Activated CD4-positive, alpha-beta T cell treated with anti-CD3 and anti-CD28 coated beads for 4 hours (primary cell): ENCODE measurements around the gene SLC27A3.

Experiments used
- DNase-seq, 2 donors: peaks; one replicate each; pipeline ENCODE4 v3.0.0-alpha.2; 2020

SLC27A3 gene, protein sequence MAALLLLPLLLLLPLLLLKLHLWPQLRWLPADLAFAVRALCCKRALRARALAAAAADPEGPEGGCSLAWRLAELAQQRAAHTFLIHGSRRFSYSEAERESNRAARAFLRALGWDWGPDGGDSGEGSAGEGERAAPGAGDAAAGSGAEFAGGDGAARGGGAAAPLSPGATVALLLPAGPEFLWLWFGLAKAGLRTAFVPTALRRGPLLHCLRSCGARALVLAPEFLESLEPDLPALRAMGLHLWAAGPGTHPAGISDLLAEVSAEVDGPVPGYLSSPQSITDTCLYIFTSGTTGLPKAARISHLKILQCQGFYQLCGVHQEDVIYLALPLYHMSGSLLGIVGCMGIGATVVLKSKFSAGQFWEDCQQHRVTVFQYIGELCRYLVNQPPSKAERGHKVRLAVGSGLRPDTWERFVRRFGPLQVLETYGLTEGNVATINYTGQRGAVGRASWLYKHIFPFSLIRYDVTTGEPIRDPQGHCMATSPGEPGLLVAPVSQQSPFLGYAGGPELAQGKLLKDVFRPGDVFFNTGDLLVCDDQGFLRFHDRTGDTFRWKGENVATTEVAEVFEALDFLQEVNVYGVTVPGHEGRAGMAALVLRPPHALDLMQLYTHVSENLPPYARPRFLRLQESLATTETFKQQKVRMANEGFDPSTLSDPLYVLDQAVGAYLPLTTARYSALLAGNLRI

DNA sequence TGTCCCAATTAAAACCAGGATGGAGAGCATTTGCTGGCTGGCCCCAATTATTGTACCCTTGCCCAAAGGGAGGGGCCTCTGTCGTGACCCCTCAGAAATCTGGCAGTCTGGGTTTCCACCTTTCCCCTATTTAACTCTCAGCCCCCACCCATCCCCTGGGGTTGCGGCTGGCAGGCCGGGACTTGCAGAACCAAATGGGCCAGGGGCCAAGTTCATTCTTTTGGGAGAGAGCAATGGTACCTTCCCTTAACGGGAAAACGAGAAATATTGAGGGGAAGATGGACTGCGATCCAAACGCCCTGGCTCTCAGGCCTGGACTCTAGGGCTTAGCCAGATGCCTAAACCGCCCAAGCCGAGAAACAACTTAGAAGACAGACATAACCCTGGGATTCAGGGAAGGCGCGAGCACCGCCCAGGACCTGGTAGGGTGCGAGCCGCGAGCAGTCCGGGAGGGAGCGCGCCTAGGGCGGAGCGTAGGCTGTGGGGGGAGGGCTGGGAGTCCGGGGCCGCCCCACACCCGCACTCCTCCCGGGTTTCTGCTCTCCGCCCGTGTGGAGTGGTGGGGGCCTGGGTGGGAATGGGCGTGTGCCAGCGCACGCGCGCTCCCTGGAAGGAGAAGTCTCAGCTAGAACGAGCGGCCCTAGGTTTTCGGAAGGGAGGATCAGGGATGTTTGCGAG lies at the start of gene SLC27A3:
Gene SLC27A3 (plus strand): TSS at position 628 of the 678 bp plus-strand sequence. CDS start 91 bp downstream, outside the sequence.
- DNase-seq, result peak; percentile 18 to 22

- DNase-seq, result peak; percentile 99
Observed at GRCh38 chr1:153727463-153728304, 47.5 kb upstream of the SLC27A3 start, which contains the start of gene INTS3. Gene INTS3, plus strand, starts transcription at chr1:153728050. Its CDS starts 585 bp downstream, at chr1:153728635.

- DNase-seq, result peak; percentile 36
Observed at GRCh38 chr1:153728305-153729066, 46.7 kb upstream of the SLC27A3 start.

DNA sequence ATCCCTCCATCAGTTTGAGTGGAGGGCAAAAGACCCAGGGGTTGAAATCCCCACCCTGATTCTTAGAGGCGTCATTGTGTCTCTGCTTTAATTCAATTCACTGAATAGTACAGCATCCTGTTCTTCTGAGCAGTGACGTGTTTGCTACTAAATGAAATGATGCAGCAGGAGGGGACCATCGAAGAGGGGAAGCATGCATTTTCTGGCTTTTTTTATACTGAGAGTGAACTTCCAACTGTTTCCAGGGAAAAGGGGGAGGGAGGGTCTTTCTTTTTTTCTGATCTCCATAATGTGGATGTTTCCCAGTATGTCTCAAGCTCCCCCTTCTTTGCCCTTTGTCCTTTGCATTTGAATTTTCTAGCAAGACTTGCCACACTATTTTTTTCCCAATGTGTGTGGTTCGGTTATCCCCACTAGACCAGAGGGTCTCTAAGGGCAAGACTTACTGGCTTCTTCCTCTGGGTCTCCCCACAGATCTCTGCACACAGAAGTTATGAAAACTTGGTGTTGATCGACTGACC lies 44.7 kb upstream of the SLC27A3 start:
- DNase-seq, result no peak

DNA sequence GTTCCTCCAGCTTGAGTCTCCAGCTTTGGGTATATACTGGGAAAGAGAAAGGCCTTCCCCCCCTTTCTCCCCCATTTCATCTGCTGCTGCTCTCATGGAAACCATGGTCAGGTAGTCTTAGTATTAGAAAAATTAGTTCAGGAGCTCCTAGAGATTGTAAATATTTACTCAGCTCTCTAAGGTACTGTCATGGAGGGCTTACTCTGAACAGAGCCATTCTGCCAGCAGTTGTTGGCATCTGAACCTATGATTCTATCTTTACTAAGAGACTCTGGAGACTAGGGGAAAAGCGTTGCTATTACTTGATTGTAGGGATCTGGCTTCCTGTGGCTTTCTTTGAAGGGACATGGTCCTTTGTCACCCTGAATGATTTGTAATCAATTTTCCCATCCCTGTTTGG lies 41.2 kb upstream of the SLC27A3 start:
- no peak for DNase-seq

DNA sequence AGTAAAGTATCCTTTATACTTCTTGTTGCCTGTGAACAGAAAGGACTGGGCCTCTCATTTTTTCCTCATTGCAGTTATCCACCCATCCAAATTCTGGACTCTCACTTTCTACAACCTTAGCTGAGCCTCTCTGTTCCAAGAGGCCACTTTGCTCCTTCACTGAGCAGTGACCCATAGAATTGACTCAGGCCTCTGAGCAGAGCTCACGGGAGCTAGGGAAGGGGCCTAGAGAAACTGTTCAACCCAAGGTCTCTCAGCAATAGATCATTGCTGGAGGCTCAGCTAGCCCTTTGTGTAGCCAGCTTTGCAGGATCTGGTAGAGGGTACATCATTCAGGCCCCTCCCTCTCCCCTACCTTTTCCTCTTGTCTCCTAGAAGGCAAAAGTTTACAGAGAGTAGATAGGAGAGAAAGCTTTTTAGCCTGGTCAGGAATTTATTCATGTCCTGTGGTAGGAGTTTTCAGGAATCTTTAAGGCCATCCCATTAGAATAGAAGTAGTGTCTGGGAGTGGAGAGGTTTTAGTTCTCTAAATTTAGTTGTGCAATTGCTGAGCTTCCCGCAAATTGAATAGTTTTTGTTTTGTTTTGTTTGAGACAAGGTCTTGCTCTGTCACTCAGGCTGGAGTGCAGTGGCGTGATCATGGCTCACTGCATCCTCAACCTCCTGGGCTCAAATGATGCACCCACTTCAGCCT lies 40.7 kb upstream of the SLC27A3 start:
- no peak for DNase-seq

DNA sequence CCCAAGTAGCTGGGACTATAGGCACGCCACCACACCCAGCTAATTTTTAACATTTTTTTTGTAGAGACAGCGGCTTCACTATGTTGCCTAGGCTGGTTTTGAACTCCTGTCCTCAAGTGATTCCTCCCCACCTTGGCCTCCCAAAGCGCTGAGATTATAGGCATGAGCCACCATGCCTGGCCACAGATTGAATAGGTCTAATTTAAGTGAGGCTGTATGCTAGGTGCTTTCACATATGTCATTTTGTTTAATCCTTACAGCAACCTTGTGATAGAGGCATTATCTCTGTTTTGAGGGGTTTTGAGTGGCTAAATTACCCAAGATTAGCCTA lies 40.2 kb upstream of the SLC27A3 start:
- no peak for DNase-seq

DNA sequence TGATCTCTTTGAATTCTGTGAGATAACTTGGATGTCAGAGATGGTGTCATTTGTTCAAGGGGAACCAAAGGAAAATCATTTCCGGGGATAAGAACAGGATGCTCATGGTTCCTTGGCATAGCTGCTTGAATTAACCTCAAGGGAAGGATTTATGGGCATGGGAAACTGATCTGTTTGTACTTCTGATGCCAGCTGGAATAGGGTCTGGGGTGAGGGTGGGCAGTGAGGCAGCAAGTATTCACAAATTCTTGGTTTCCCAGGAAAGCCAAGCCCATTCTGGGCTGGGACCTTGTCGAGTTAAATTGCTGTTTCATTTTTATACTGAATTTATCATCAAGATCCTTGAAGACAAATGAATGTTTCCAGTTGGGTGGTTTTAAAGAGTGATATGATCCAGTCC lies 33.2 kb upstream of the SLC27A3 start:
- no peak for DNase-seq

DNA sequence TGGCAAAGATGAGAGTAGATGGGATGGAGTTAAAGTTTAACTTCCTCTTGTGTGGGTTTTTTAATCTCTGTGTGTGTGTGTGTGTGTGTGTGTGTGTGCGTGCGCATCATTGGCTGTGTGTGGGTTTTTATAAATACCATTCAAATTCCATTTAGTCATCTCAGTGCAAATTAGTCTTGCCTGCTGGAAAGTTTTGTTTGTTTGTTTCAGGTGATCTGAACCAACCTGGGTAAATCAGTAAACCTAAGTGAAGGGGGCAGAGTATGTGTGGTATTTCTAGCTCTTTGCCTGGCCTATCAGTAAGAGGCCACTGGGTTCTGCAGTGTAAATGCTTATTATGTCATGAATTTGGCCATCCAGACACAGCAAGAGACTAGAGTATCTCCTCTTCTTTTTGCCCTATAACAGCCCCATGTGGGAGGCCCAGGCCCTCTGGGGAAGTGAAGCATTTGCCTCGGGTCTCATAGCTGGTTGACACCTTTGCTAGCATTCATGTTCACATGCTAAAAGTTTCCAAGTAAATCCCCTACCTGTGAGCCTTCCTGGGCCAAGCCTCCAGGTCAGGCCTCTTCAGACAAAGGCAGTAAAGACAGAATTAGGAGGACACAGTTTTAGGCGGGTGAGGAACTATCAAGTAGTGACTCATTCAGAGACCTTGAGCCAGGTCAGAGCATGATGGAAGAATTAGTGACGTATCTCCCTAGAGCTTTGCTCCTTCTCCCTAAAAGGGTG lies 32.6 kb upstream of the SLC27A3 start:
- DNase-seq, result no peak

DNA sequence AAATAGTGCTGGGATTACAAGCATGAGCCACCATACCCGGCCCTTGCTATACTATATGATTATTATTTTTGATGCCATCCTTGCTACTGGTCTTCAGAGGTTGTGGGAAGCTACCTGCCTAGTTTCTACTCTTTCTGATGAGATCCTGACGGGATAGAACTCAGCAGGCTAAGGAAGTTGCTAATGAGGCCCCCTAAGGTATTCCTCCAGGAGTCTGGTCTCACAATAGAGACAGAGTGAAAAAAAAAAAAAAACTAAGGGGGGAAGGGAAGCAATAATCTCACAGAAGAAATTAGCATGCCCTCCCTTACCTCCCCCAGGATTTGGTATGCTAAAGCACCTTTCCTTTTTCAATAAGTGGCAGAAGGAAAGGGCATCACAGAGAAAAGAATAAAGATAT lies 29.8 kb upstream of the SLC27A3 start:
- no peak for DNase-seq

DNA sequence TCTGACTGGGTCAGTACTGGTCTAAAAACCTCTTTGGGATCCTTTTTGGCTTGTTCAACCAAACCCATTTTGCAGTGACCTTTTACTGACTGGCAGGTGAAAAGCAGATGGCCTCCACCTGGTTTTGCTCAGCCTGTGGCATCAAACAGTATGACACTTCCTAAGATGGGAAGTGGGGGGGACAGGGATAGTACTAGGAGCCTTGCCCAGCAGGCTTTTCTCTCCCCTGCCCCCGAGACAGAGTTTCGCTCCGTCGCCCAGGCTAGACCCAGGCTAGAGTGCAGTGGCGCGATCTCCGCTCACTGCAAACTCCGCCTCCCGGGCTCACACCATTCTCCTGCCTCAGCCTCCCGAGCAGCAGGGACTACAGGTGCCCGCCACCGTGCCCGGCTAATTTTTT lies 29.0 kb upstream of the SLC27A3 start:
- DNase-seq, result no peak

- DNase-seq, result no peak
Observed at GRCh38 chr1:153748903-153749302, 26.3 kb upstream of the SLC27A3 start.

GRCh38 chr1:153749408-153750005 lies 25.7 kb upstream of the SLC27A3 start:
- peak; percentile 76 to 78 for DNase-seq

DNA sequence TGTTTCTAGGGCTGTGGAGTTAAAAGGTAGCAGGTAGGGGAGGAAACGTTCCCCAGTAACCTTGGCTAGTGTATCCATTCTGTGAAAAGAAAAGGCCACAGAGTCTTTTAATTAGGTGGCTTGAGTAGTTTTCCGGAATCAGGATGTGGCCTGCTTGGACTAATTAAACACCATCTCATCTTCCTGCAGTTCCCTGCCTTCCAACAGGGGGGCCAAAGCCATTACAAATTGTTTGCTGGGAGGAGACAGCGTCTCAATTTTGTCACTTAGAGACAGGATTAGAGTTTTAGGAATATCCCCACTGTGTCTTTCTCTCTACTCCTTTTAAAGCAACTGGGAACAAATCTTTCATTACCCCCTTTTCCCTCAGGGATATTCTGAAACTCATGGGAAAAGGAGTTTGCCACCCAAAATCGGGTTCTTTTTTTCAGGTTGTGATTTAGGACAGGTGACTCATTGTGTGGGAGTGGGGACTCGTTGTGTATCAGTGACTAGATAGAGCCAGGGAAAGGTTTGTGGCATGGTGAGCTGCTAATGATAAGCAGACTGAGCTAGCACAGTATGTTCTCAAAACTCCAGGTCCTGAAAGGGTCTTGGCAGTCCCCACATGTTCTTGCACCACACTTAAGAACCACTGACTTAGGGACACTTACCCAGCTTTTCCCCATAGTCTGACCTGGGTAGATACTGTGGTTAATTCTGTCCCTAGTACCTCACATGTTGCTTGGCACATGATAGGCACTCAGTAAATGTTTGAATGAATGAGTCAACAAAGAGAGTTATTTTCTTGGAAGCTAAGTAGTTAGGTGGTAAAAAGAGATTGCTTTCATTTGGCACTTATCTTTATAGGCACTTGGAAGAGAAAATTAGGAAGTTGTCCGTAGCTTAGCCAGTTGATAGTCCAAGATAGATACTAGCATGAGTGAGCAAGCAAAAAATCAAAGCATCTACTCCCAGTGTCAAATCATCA lies 24.9 kb upstream of the SLC27A3 start:
- no peak for DNase-seq

DNA sequence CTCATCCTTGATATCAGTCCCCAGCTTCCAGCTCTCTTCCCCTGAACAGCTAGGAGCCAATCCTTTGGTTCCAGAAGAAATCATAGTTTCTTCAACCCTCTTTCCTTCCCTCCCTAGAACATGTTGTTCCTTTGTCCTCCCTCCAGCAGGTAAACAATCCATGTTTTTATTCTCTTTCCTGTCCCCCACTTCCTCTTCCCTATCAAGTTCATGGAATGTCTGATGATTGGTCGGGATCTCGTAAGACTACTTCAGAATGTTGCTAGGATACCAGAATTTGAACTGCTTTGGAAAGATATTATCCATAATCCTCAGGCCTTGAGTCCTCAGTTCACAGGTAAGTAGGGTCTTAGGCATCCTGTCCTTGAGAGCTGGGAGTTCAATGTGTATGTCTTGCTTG lies 23.1 kb upstream of the SLC27A3 start:
- no peak for DNase-seq

DNA sequence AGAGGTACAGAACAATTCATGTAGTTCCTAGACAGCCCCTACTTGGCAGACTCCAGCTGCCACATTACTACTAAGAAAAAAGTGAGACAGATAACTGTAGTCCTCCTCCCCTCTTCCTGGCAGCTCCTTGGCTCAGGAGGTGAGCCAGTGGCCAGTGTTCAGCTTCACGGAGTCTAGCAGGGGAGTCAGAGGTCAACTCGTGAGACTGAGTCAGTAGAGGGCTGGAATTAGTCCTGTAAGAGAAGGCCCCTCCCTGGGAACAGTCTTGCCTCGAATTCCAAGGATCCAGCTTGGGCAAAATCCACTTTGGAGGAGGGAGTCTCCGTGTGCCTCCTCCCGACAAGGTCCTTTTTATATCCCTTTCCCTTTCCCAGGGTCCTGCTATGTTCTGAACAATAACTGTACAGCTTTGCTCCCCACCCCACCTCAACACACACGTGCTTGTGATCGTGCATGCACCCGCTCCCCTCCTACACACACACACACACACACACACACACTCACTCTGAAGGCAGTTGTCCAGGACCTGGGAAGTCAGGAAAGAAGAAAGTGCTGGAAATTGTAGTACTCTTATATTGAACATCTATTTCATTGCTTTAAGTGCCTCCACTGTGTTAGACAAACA lies 22.5 kb upstream of the SLC27A3 start:
- no peak for DNase-seq

- no peak for DNase-seq
Observed at GRCh38 chr1:153754266-153754665, 20.9 kb upstream of the SLC27A3 start.

DNA sequence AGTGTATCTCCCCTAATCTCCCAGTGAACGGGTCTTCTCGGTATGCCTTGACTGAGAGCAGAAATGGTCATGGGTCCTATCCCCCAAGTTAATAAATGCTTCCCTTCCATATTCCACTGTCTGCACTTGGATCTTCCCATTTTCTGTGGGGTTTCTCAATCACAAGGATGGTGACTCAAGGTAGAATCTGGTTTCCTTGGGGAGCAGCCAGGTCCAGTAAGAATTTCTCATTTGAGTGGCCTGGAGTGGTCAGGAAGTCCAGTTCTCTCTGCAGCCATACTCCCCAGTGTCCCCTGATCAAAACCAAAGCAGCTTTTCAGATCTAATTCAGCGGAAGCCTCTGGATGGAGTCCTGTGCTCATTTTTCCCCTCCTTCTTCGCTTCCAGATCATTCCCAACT lies 14.8 kb upstream of the SLC27A3 start:
- DNase-seq, result no peak
